Testis (tissue), 3 donors: ENCODE measurements around the gene DOCK6. TPM values are rescaled to one million over a fixed set of nuclear protein-coding genes. Genes with fewer than 3 reads are reported as not detected.

Experiments used
- DNase-seq: peaks from one replicate; pipeline ENCODE4 v3.0.0-alpha.2; 2019
- H3K27ac ChIP-seq, 2 donors: fragments of 200-600 bp; sonication (generic); one replicate each; pipeline ENCODE4 v1.5.1; 2019
- H3K27me3 ChIP-seq: fragments of 200-600 bp; sonication (generic); one replicate; pipeline ENCODE4 v1.5.1; 2019
- H3K36me3 ChIP-seq: fragments of 200-600 bp; sonication (generic); one replicate; pipeline ENCODE4 v1.5.1; 2017; ENCODE audit warnings: low read depth; ENCODE audit errors: missing control alignments
- H3K4me1 ChIP-seq: fragments of 200-600 bp; sonication (generic); one replicate; pipeline ENCODE4 v1.5.1; 2019
- H3K4me3 ChIP-seq, 2 donors: fragments of 200-600 bp; sonication (generic); one replicate each; pipeline ENCODE4 v1.5.1; 2017 to 2019
- H3K9me3 ChIP-seq: fragments of 200-600 bp; sonication (generic); one replicate; pipeline ENCODE4 v1.5.1; 2017
- CTCF ChIP-seq, 3 experiments: fragments of 450-650 bp in 2 of 3; fragments of 200-600 bp in 1 of 3; sonication (generic) in 1 of 3; IDR thresholded peaks; one replicate each; pipeline ENCODE4 v1.5.1; 2016 to 2019; ENCODE audit warnings: antibody characterized with exemption in 3 of 3, mild to moderate bottlenecking in 2 of 3, moderate library complexity in 1 of 3
- POLR2A ChIP-seq: fragments of 450-650 bp; IDR thresholded peaks from one replicate; pipeline ENCODE4 v1.6.1; 2017; ENCODE audit warnings: antibody characterized with exemption, mild to moderate bottlenecking, moderate library complexity
- WGBS, 2 donors: methylation state at CpG; one replicate each; pipeline ENCODE4 v1.1.5; 2018; 5-methylcytosine and 5-hydroxymethylcytosine counted together
- intact Hi-C: fragments of 100-400 bp; cut with DNase I; formaldehyde crosslinking; loops from one replicate; pipeline ENCODE4 v1.15.1; 2023; ENCODE audit warnings: low total_unique reads
- polyA plus RNA-seq: library from polyadenylated mRNA; stranded (reverse); fragments of 350-450 nt; fragmentation: Illumina TruSeq; extraction: RNeasy Lipid Tissue Mini Kit (QIAGEN cat#74804); gene quantifications from one replicate; pipeline ENCODE4 v1.2.3, GENCODE V29; 2014; ENCODE audit warnings: low read depth, low replicate concordance; ENCODE audit not compliant: insufficient read depth
- total RNA-seq, 2 donors: library from RNA; depleted of rRNA; stranded (reverse); fragments of >200 nt; gene quantifications; one replicate each; pipeline ENCODE4 v1.2.3, GENCODE V29; 2016

DOCK6 gene
- total and polyA plus RNA-seq, 3 donors from 2014 or later, result 18.4 to 45.0 (median 32.5) TPM

GRCh38 chr19:11242025-11242424 is 20.3 kb downstream of the DOCK6 start:
- Histone ChIP-seq H3K36me3 (no peaks in the 10 kb centered on the region), H3K27me3 (no peaks in the 10 kb centered on the region), H3K27ac (no peak overlapping the region), H3K9me3 (no peaks in the 10 kb centered on the region), H3K4me3 (no peak overlapping the region), H3K4me1 (peaks cover 9% of the 10 kb centered on the region)
- intact Hi-C loops, result no loop called here
- no peak for TF ChIP-seq CTCF (IDR thresholded peaks at IDR 0.05)
- TF ChIP-seq POLR2A, result no peak
- no peak for DNase-seq
- WGBS, 2 donors, result 72 to 85% methylated on average over 6 to 11 of the region's 11 CpGs

- Histone ChIP-seq H3K27ac (no peak overlapping the region), H3K9me3 (no peaks in the 10 kb centered on the region), H3K27me3 (no peaks in the 10 kb centered on the region), H3K4me3 (no peak overlapping the region), H3K36me3 (no peaks in the 10 kb centered on the region), H3K4me1 (peaks cover 9% of the 10 kb centered on the region)
- TF ChIP-seq CTCF (IDR thresholded peaks at IDR 0.05), result no peak
- intact Hi-C loops, result no loop called here
- 96 to 97% methylated on average over 8 of the region's 8 CpGs for WGBS, 2 donors
- no peak for DNase-seq
These were observed 22.3 kb downstream of the DOCK6 start for GRCh38 chr19:11240008-11240444.

GRCh38 chr19:11239377-11240000 is 22.8 kb downstream of the DOCK6 start, which contains the start of gene ANGPTL8:
Gene ANGPTL8, plus strand, starts transcription at chr19:11239619. Its CDS starts 19 bp downstream, at chr19:11239638.
- H3K4me1 ChIP-seq, result peaks cover 9% of the 10 kb centered on the region
- no peaks in the 10 kb centered on the region for H3K27me3 ChIP-seq
- 98 to 100% methylated on average over 3 to 20 of the region's 23 CpGs for WGBS, 2 donors
- H3K4me3 ChIP-seq, result no peak within 1 kb of the TSS
- H3K9me3 ChIP-seq, result no peaks in the 10 kb centered on the region
- intact Hi-C loops, result no loop called here
- H3K27ac ChIP-seq, result no peak within 1 kb of the TSS
- no peak for DNase-seq
- no peaks in the 10 kb centered on the region for H3K36me3 ChIP-seq
- no peak for TF ChIP-seq POLR2A
- TF ChIP-seq CTCF (IDR thresholded peaks at IDR 0.05), result no peak

- intact Hi-C loops, result no loop called here
- TF ChIP-seq CTCF (IDR thresholded peaks at IDR 0.05) (no peak), POLR2A (no peak)
- H3K27ac ChIP-seq, result no peak overlapping the region
- WGBS, 2 donors, result 81 to 90% methylated on average over 6 of the region's 6 CpGs
- DNase-seq, result no peak
- H3K27me3 ChIP-seq, result no peaks in the 10 kb centered on the region
- peaks cover 8% of the 10 kb centered on the region for H3K4me1 ChIP-seq
- no peak overlapping the region for H3K4me3 ChIP-seq
- H3K9me3 ChIP-seq, result no peaks in the 10 kb centered on the region
- no peaks in the 10 kb centered on the region for H3K36me3 ChIP-seq
These were observed 23.4 kb downstream of the DOCK6 start for GRCh38 chr19:11238781-11239376.

- TF ChIP-seq POLR2A (no peak), CTCF (IDR thresholded peaks at IDR 0.05) (no peak)
- Histone ChIP-seq H3K27ac (no peak overlapping the region), H3K9me3 (no peaks in the 10 kb centered on the region), H3K4me1 (peaks cover 1% of the 10 kb centered on the region), H3K27me3 (no peaks in the 10 kb centered on the region), H3K36me3 (no peaks in the 10 kb centered on the region), H3K4me3 (no peak overlapping the region)
- 86 to 97% methylated on average over 10 to 11 of the region's 11 CpGs for WGBS, 2 donors
- intact Hi-C loops, result no loop called here
- no peak for DNase-seq
These were observed 24.3 kb downstream of the DOCK6 start for GRCh38 chr19:11238041-11238440.
